Astrocyte (in vitro differentiated cells and primary cell): ENCODE measurements around the gene DTNBP1.

ENCODE experiments used
- CTCF ChIP-seq: IDR thresholded peaks from 2 replicates; pipeline ENCODE4 v1.5.1; 2011; ENCODE audit warnings: low read depth, mild to moderate bottlenecking, inconsistent platforms, low read length, moderate library complexity; ENCODE audit not compliant: insufficient read depth
- EZH2 ChIP-seq: IDR thresholded peaks from 2 replicates; pipeline ENCODE4 v1.6.1; 2012; ENCODE audit warnings: mild to moderate bottlenecking, low read length, inconsistent platforms; ENCODE audit not compliant: insufficient read depth

DNA sequence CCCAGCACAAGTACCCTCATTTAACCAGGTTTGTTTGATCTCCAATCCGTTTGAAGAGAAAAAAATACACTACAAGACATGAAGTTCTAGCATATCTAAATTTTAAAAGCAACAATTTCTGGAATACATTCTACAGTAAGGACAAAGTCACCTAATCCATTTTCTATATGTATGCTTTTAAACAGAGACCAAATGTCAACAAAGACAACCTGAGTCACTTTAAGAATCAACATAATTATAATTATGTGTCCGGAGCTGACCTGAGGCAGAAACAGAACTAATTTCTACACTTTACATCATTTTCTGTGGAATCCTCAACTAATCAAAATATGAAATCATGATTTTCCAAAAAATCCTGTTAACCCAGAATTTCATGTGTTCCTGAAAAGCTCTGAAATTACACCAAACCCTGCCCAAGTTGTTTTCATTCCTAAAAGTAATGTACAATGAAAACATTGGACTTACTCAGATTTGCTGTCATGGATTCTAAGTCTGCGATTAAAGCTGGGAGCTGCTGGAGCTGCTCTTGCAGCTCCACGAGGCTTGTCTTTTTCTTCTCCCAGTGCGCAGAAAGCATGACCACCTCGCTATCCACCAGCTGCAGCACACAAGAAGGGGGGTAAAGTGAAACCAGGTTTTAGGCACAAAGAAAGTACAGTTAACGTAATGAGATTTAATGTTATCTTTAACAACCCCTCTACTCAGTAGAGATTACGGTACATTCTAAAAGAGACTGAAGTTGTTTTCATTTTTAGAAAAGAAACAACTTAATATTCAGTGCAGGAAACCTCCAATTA is 35.8 kb downstream of the DTNBP1 start:
- TF ChIP-seq CTCF (no peak), EZH2 (no peak)
